ENCODE results near the gene PROSER2. TPM values are rescaled to one million over a fixed set of nuclear protein-coding genes. Genes with fewer than 3 reads are reported as not detected.

PROSER2 gene
- total and polyA plus RNA-seq, 3 experiments from 2014 or later: 1.5 to 2.4 (median 1.7) TPM

DNA sequence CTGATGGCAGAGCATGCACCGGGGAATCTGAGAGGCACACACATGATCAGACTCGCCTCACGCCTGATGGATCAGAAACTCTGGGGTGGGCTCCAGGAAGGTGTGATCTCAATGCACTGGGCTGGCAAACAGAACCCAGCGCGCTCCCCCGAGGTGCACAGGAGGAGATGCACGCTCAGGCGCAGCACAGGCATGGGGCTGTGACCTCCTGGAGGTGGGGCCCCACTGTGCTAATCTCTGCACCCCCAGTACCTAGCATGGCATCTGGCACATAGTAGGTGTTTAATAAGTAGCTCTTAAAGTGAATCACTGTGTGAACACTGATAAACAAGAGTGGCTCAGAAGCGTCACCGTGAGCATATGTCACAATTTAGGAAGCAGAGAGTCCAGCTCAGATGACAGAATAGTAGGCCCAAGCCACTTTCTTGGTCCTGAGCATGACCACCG, 57.9 kb downstream of the PROSER2 start:
- no peaks in the 10 kb centered on the region for H3K9me3 Mint-ChIP-seq
- Histone ChIP-seq H3K36me3 (ENCODE audit: insufficient read depth, low read length) (no peaks in the 10 kb centered on the region), H3K27me3 (ENCODE audit: insufficient read depth, low read length, poor library complexity, severe bottlenecking) (no peaks in the 10 kb centered on the region), H3K4me3 (ENCODE audit: low read length) (no peak overlapping the region), H3K27ac (ENCODE audit: low read depth, low read length) (no peak overlapping the region), H3K9me3 (ENCODE audit: low read length) (no peaks in the 10 kb centered on the region), H3K4me1 (ENCODE audit: insufficient read depth, low read length) (peaks cover 5% of the 10 kb centered on the region)
- H3K4me3 Mint-ChIP-seq: no peak overlapping the region
- H3K4me1 Mint-ChIP-seq: peaks cover 11 to 23% (median 17%) of the 10 kb centered on the region in 3 donors
- CTCF ChIA-PET: no interaction called here
- H3K36me3 Mint-ChIP-seq: no peaks in the 10 kb centered on the region
- peak in 1 of 5 donors; percentile 35 for DNase-seq
- POLR2A ChIA-PET: no interaction called here
- H3K27me3 Mint-ChIP-seq: no peaks in the 10 kb centered on the region
- no peak overlapping the region for H3K27ac Mint-ChIP-seq

DNA sequence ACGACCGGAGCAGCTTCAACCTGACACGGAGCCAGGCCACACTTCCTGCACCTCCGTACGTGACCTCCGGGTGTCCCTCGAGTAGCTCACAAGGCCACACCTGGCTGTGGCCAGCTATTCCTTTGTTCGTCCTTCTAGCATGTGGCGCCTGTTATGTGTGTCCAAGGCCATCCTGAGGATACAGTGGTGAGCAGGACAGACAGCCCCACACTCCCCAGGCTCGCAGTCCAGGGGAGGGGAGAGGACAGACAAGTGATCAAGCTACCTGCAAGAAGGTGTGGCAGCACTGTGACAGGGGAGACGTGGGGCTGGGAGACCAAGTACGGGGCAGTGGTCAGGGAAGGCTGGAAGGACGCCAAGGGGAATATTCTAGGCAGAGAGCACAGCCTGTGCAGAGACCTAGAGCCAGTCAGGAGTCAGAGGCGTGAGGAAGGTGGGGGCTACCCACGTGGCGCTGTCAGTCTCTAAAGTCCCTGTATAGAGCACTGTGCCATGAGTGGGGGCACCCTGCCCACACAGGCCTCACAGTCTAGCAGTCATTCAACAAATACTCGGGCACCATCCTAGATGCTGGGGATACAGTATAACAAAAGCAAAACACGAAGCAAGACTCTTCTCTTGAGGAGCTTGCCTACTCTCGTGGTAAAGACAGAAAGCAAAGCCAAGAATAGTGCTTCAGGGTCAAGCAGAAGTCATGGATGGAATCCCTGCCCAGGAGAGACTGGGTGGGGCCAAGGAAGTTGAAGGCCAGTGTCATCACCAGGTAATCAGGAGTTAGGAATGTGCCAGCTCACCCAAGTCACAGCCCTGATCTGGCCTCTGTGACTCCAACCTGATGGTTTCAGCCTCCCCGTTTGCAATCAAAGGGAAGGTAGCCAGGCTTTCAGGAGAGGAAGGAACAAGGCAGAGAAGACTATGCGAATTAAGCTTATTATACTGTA, 58.6 kb downstream of the PROSER2 start:
- H3K4me3 ChIP-seq (ENCODE audit: low read length): no peak overlapping the region
- no peaks in the 10 kb centered on the region for H3K36me3 ChIP-seq (ENCODE audit: insufficient read depth, low read length)
- no peaks in the 10 kb centered on the region for H3K9me3 Mint-ChIP-seq
- no peaks in the 10 kb centered on the region for H3K9me3 ChIP-seq (ENCODE audit: low read length)
- H3K36me3 Mint-ChIP-seq: no peaks in the 10 kb centered on the region
- DNase-seq: peak in 1 of 5 donors; percentile 35
- H3K27ac ChIP-seq (ENCODE audit: low read depth, low read length): no peak overlapping the region
- peak overlapping the region in 2 of 8 donors; percentile 35 to 48 for H3K27ac Mint-ChIP-seq
- peaks cover 9 to 19% (median 17%) of the 10 kb centered on the region in 3 donors for H3K4me1 Mint-ChIP-seq
- ChIA-PET POLR2A (no interaction called here), CTCF (no interaction called here)
- peaks cover 5% of the 10 kb centered on the region for H3K4me1 ChIP-seq (ENCODE audit: insufficient read depth, low read length)
- H3K4me3 Mint-ChIP-seq: no peak overlapping the region
- no peaks in the 10 kb centered on the region for H3K27me3 ChIP-seq (ENCODE audit: insufficient read depth, low read length, poor library complexity, severe bottlenecking)
- no peaks in the 10 kb centered on the region for H3K27me3 Mint-ChIP-seq

DNA sequence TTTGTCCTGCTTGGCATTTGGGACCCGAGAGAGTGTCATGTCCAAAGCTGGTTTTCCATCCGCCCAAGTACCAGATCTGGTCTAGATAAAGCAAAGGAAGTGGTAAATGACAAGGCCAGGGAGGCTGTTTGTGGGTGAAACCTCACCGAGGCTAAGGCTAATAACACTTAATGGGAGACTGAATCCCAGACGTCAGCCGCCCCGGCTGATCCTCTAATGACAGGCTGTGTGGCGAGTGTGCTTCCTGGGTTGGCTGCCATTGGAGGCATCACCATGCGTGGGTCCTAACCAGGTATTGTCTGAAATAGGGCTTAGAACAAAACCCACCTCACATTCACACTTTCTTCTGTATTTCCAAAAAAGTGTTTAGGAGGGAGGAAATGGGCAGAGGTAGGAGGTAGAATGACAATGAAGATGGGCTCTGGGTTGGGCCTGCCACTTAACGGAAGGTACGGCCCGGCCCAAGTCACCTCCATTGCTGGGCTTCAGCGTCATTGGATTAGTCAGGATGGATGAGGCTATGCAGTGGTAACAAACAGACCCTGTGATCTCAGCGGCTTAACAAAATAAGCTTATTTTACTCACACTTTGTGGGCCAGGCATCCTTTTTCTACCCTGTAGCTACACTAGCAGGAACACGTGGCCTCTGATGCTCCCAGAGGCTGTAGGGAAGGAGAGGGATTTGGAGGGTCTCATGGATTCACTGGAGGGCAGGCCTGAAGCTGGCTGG, 59.7 kb downstream of the PROSER2 start:
- Mint-ChIP-seq H3K27me3 (no peaks in the 10 kb centered on the region), H3K4me1 (peaks cover 9 to 19% (median 17%) of the 10 kb centered on the region in 3 donors), H3K27ac (peak overlapping the region in 3 of 8 donors; percentile 43 to 48 (median 47)), H3K36me3 (no peaks in the 10 kb centered on the region), H3K4me3 (peak overlapping the region in 2 of 7 donors; percentile 2 to 55), H3K9me3 (no peaks in the 10 kb centered on the region)
- DNase-seq: peak in 1 of 5 donors; percentile 46
- Histone ChIP-seq H3K27ac (ENCODE audit: low read depth, low read length) (no peak overlapping the region), H3K27me3 (ENCODE audit: insufficient read depth, low read length, poor library complexity, severe bottlenecking) (no peaks in the 10 kb centered on the region), H3K36me3 (ENCODE audit: insufficient read depth, low read length) (no peaks in the 10 kb centered on the region), H3K4me3 (ENCODE audit: low read length) (no peak overlapping the region), H3K4me1 (ENCODE audit: insufficient read depth, low read length) (peaks cover 5% of the 10 kb centered on the region), H3K9me3 (ENCODE audit: low read length) (no peaks in the 10 kb centered on the region)
- CTCF ChIA-PET: no interaction called here
- POLR2A ChIA-PET: no interaction called here

DNA sequence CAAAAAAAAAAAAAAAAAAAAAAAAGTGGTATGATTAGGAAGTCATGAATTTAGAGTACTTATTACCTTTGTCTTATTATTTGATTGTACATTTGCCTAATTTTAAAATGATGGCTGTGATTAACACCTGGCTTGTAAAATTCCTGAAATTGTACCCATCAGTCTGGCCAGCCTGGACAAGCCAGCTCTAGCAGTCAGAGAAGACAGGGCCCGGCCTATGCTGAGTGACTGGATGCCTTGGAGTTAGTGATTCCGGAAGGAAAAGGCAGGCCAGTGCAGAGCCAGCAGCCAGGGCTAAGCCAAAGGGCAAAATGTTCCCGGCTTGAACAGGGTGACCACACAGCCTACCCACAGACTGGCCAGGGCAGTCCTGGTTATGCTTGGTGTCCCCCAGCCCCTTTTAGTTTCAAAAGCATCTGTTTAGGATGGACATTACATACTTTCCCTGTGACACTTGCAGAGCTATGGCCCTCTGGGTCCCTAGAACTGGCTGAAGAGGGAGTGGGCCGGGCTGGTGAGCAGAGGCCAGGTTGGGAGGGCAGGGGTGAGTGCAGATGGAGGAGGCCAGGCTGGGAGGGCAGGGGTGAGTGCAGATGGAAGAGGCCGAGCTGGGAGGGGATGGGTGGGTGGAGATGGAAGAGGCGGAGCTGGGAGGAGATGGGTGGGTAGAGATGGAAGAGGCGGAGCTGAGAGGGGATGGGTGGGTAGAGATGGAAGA, 61.7 kb downstream of the PROSER2 start:
- no peaks in the 10 kb centered on the region for H3K27me3 Mint-ChIP-seq
- no peaks in the 10 kb centered on the region for H3K9me3 Mint-ChIP-seq
- no peak overlapping the region for H3K4me3 Mint-ChIP-seq
- Histone ChIP-seq H3K36me3 (ENCODE audit: insufficient read depth, low read length) (no peaks in the 10 kb centered on the region), H3K27me3 (ENCODE audit: insufficient read depth, low read length, poor library complexity, severe bottlenecking) (no peaks in the 10 kb centered on the region), H3K4me3 (ENCODE audit: low read length) (no peak overlapping the region), H3K9me3 (ENCODE audit: low read length) (no peaks in the 10 kb centered on the region), H3K27ac (ENCODE audit: low read depth, low read length) (no peak overlapping the region), H3K4me1 (ENCODE audit: insufficient read depth, low read length) (peaks cover 5% of the 10 kb centered on the region)
- no peaks in the 10 kb centered on the region for H3K36me3 Mint-ChIP-seq
- peaks cover 9 to 19% (median 17%) of the 10 kb centered on the region in 3 donors for H3K4me1 Mint-ChIP-seq
- POLR2A ChIA-PET: no interaction called here
- H3K27ac Mint-ChIP-seq: no peak overlapping the region
- CTCF ChIA-PET: no interaction called here
- DNase-seq: peak in 1 of 5 donors; percentile 22

DNA sequence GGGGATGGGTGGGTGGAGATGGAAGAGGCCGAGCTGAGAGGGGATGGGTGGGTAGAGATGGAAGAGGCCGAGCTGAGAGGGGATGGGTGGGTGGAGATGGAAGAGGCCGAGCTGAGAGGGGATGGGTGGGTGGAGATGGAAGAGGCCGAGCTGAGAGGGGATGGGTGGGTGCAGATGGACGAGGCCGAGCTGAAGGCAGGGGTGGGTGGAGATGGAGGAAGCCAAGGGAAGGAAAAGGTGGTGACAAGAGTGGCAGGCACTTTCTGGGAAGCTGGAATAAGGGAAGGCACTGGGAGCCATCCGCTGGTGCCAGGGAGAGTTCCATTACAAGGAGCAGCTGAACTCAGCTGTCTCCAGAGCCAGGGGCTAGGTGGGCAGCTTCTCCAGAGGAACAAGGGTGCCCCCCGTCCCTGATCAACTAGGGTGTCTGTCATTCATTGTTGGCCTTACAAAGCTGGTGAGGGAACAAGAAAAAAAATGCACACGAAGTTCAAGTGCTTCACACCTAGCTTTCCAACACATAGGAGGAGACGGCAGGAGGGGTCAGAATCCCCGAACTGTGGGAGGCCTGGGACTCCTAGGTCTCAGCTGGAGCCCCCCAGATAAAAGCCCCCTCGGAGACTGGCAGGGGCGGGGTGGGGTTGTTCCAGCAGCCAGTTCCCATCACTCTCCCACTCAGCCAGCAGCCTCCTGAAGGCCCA, 62.4 kb downstream of the PROSER2 start:
- no peaks in the 10 kb centered on the region for H3K27me3 ChIP-seq (ENCODE audit: insufficient read depth, low read length, poor library complexity, severe bottlenecking)
- H3K4me3 ChIP-seq (ENCODE audit: low read length): no peak overlapping the region
- no peaks in the 10 kb centered on the region for H3K9me3 ChIP-seq (ENCODE audit: low read length)
- Mint-ChIP-seq H3K27me3 (no peaks in the 10 kb centered on the region), H3K9me3 (no peaks in the 10 kb centered on the region), H3K27ac (no peak overlapping the region), H3K36me3 (no peaks in the 10 kb centered on the region), H3K4me3 (no peak overlapping the region), H3K4me1 (peaks cover 9 to 19% (median 17%) of the 10 kb centered on the region in 3 donors)
- peaks cover 5% of the 10 kb centered on the region for H3K4me1 ChIP-seq (ENCODE audit: insufficient read depth, low read length)
- CTCF ChIA-PET: no interaction called here
- DNase-seq: peak in 1 of 5 donors; percentile 13
- H3K27ac ChIP-seq (ENCODE audit: low read depth, low read length): no peak overlapping the region
- POLR2A ChIA-PET: no interaction called here
- no peaks in the 10 kb centered on the region for H3K36me3 ChIP-seq (ENCODE audit: insufficient read depth, low read length)

DNA sequence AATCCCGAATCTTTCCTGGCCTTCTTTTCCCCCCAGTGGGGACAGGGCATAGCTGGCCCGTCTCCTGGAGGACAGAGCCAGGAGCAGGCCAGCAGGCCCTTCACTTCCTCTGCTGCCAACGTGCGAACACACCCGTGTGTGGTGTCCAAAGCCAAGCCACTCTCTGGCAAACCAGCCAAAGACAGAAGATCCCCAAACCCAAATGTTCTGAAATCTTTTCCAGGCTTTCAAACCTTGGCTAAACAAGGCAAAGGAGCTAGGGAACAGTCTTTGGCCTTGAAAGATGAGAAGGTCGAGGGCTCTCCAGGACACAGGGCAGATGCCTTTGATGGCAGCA, 63.0 kb downstream of the PROSER2 start:
- Histone ChIP-seq H3K9me3 (ENCODE audit: low read length) (no peaks in the 10 kb centered on the region), H3K4me3 (ENCODE audit: low read length) (no peak overlapping the region), H3K27ac (ENCODE audit: low read depth, low read length) (no peak overlapping the region), H3K27me3 (ENCODE audit: insufficient read depth, low read length, poor library complexity, severe bottlenecking) (no peaks in the 10 kb centered on the region), H3K4me1 (ENCODE audit: insufficient read depth, low read length) (peaks cover 5% of the 10 kb centered on the region), H3K36me3 (ENCODE audit: insufficient read depth, low read length) (no peaks in the 10 kb centered on the region)
- DNase-seq: no peak
- Mint-ChIP-seq H3K4me3 (no peak overlapping the region), H3K9me3 (no peaks in the 10 kb centered on the region), H3K4me1 (peaks cover 9 to 19% (median 17%) of the 10 kb centered on the region in 3 donors), H3K27me3 (no peaks in the 10 kb centered on the region), H3K36me3 (no peaks in the 10 kb centered on the region), H3K27ac (no peak overlapping the region)
- POLR2A ChIA-PET: no interaction called here
- CTCF ChIA-PET: no interaction called here

DNA sequence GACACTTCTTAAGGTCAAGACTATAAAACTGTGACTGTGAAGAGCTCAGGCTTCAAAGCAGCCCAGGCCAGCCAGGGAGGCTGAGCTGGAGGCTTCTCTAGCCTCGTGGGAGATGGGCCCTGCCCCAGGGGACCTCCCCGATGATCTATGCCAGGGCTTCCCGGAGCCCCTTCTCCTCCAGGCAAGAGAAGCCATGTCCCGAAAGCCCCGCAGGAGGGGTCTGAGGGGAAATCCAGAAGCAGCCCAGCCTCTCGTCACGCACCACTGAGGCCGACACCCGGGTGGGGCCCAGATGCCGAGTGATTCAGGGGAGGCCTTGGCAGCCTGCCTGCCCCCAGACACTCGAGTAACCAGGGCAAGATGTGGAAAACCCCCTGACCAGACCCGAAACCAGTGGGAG, 63.7 kb downstream of the PROSER2 start:
- Histone ChIP-seq H3K27me3 (ENCODE audit: insufficient read depth, low read length, poor library complexity, severe bottlenecking) (no peaks in the 10 kb centered on the region), H3K4me1 (ENCODE audit: insufficient read depth, low read length) (peaks cover 5% of the 10 kb centered on the region), H3K9me3 (ENCODE audit: low read length) (no peaks in the 10 kb centered on the region), H3K27ac (ENCODE audit: low read depth, low read length) (no peak overlapping the region), H3K4me3 (ENCODE audit: low read length) (no peak overlapping the region), H3K36me3 (ENCODE audit: insufficient read depth, low read length) (no peaks in the 10 kb centered on the region)
- Mint-ChIP-seq H3K4me3 (no peak overlapping the region), H3K4me1 (peaks cover 8 to 16% (median 15%) of the 10 kb centered on the region in 3 donors), H3K27ac (no peak overlapping the region), H3K36me3 (no peaks in the 10 kb centered on the region), H3K9me3 (no peaks in the 10 kb centered on the region), H3K27me3 (no peaks in the 10 kb centered on the region)
- DNase-seq: no peak
- ChIA-PET CTCF (no interaction called here), POLR2A (no interaction called here)
